GM18858 (cell line): ENCODE data around the gene ZNF319.
"Not testable (repeated sequence)": the region's sequence is repeated elsewhere in the genome, so short reads cannot be mapped to it uniquely, and the experiment has no call there.

ENCODE experiments used
- ATAC-seq: cut with Tn5 transposase; IDR thresholded peaks from one replicate; pipeline ENCODE4 v1.9.1; 2021; ENCODE audit not compliant: unreplicated experiment

Gene ZNF319

DNA sequence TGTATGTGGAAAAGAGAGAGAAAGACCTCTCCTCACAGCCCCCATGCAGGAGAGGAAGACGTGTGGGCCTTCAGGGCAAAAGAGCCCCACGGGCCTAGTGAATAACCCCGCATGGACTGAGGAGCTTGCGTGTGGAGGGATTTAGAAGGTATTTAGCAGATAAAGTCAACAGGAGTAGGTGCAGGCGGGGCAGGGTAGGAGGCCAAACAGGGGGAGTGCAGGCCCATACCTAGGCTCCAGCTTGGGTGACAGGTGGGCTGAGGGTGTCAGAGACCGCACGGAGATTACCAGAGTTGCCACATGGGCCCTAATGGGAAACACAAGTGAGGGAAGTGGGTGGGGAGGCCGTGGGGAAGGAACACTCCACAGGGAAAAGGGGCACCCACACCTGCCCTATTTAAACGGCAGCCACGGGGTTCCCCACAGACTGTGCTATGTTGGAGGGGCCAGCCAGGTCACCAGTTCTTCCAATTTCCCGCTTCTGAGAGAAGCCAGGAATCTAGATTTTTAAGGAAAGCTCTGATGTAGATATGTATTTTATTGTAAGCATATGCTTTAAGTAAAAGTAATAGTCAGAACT, 21.4 kb downstream of the ZNF319 start:
- ATAC-seq = no peak

DNA sequence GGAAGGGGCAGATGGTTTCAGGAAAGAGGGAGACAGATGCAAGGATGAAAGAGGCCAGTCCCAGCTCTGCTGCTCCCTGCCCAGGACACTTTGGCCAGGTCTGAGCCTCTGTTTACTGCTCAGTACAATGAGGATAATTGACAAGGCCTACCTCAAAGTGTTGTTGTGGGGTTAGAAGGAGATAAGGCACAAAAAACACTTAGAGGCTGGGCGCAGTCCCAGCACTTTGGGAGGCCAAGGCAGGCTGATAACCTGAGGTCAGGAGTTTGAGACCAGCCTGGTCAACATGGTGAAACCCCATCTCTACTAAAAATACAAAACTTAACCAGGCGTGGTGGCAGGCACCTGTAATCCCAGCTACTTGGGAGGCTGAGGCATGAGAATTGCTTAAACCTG, 22.4 kb downstream of the ZNF319 start:
- not testable (repeated sequence) for ATAC-seq

DNA sequence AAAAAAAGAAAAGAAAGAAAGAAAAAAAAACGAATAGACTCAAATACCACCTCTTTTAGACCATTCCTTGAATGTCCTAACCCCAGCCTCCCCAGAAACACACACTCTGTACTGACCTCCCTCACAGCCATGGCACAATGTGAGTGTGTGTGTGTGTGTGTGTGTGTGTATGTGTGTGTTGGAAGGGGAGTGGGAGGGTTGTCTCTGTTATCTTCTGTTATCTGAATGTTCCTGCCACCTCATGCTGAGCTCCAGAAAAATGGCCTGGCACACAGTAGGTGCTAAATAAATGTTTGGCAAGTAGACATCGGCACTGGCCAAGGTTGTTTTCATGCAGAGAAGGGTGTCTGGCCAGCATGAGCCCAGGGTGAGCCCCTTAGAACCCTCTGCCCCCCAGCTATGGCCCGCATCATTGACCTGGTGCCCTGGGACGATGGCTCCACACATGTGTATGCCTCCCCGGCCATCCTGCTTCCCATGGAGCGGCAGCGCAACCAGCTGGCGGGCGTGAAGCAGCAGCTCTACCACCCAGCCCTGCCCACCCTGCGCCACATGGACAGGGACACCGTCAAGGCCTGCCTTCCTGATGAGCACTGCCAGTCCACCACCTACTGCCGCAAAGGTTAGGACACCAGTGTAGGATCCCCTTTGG, 22.9 kb downstream of the ZNF319 start:
- no peak for ATAC-seq

DNA sequence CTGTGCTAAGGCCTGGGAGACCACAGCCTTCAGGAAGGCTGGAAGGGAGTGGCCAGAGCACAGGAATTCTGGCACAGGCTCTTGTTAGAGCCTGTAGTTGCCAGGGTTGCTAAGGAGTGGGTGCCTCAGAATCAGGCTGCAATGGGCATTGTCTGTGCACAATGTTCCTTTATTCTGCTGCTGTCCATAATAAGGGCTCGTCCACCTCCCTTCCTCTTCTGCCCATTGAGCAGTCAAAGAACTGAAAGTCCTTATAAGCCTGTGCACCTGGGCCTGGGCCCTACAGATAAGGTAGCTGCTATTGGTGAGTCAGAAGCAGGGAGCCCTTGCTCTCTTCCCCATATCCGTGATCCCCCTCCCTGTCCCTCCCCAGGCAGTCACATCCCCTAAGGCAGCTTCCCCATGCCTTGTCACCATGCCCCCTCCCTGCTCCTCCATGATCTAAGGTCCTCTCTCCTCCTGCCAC, 24.1 kb downstream of the ZNF319 start:
- ATAC-seq = no peak

DNA sequence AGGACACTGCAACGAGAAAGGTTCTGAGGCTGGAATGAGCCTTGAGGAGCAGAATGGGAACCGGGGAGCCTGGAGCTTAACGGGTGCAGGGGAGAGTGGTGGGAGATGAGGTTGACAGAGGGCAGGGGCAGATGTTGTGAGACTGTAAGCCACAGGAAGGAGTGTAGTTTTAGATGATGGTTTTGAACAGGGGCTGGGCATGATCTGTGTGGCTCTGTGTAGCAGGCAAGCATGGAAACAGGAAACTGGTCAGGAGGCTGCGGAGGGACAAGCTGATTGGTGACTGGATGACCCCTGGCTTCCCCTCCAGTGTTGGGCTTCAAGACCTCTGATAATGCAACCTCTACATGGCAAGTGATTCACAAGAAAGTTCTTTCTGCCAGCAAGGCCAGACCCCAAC, 28.2 kb downstream of the ZNF319 start:
- no peak for ATAC-seq

DNA sequence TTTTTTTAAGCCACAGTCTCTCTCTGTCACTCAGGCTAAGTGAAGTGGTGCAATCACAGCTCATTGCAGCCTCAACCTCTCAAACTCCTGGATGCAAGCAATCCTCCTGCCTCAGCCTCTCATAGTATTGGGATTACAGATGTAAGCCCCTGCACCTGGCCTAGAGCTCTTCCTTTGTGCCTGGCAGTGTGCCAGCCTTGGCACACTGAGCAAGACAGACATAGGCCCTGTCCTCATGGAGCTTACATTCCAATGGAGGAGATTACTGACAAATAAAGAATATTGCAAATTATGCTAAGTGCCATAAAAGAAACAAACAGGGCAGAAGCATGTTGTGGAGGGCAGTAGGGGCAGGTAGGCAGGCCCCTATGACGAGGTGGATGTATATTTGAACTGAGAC, 28.6 kb downstream of the ZNF319 start:
- no peak for ATAC-seq

DNA sequence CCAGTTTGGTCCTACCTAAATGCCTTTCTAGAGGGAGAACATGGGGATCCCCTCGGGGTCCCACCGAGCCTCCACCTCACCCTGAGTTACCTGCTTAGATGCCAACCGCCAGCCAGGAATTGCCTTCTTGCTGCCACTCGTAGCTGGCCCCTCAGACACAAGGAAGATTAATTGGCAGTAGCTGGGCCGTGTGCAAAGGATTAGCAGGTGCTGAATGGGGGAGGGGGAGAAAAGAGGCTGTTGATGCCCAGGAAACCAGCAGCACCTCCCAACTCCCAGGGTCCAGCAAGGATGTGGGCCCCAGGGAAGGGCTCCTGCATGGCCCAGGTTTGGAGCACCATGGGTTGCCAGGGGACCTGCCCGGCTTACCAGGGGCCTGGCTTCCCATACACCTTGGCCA, 29.5 kb downstream of the ZNF319 start, which contains the start of gene CNGB1:
TSS of gene CNGB1 (minus strand) at position 159 of the 400 bp plus-strand sequence. CDS start 3,842 bp downstream, outside the sequence.
- no peak for ATAC-seq

DNA sequence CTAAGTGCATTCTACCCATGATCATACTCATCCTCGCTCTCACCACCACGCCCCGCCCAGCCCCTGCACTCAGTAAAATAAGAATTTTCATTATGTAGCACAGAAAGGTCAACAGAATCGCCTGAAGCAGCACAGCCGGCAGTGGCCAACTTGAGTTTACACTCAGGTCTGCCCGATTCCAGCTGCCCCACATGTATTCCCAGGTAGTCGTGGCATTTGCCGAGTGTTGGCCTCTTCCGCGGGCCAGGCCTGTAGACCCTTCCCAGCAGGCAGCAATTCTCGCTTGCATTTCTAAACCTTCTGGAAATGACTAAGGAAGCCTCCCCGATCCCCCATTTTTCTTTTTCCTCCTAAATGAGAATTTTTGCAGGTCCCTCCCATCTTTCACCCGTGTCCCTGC, 30.2 kb downstream of the ZNF319 start:
- no peak for ATAC-seq

DNA sequence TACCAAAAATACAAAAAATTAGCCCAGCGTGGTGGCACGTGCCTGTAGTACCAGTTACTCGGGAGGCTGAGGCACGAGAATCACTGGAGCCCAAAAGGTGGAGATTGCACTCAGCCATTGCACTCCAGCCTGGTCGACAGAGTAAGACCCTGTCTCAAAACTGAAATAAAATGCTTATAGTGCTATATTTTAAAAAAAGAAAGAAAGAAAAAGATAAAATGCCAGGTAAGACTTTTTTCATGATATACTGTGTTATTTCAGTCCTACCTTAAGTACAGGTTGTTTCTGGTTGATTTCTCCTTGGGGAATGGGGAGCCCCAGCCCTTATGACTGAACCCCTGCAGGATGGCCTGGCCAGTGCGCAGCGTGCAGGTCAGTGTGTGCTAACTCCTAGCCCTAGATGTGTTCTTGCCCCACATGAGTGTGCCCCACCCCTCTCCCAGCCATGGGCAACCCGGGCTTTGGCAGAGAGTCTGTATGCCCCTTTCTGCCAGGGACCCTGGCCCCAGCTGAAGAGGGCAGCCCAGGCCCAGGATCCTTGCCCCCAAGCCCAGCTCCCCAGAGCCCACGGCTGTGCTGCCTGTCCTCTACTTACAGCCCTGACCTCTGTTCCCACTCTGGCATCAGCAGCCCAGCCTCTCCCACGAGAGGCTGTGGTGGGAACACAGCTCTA, 30.9 kb downstream of the ZNF319 start:
- ATAC-seq = no peak

DNA sequence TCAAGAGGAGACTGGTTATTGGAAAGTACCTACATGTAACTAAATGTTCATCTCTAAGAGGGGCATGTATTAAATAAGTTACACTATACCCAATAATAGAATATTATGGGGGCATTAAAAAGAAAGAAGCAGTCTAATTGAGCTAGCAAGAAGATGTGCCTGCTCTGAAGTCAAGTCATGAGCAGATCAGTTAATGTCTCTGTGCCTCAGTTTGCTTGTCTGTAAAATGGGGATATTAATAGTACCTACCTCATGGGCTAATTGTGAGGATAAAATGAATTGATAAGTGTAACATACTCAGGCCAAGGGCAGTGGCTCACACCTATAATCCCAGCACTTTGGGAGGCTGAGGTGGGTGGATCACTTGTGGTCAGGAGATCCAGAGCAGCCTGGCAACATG, 32.6 kb downstream of the ZNF319 start:
- no peak for ATAC-seq

DNA sequence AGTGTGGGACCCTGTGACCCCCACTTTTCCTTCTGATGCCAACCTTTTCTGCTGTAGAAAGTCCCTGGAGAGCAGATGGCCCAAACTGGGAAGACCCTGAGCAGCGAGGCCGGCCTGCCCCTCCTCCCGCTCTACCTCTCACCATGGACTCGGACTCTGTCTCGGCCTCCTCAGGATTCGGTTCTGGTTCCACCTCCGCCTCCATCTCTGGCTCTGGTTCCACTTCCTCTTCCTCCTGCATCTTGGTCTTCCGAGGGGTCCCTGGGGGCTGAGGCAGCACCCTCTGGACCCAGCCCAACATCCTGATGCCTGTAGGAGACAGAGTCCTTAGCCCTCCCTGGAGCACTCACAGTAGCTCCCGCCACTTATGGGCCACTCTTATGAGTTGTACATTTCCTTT, 33.5 kb downstream of the ZNF319 start:
- ATAC-seq = no peak

DNA sequence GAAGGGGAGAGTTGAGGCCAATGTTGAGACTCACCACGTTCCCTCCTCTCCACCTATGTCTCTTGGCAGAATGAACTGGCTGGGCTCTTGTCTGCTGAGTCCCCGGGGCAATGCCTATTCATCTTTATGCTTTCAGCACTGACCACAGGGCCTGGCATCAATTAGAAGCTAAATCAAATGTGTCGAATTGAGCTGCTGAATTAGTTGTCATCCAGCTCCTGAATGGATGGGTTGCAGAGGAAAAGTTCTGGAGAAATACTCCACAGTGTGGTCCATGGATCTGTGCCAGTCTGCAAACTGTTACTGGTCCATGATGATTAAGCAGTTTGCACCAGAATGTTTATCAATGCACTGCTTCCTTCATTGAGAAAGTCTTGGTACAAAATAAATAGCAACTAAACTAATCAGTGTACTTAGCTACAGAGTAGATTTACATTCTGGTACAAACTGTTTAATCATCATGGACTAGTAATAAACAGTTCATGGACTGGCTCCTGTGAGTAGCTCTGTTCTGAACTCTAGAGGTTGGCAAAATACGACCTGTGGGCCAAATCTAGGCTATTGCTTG, 34.2 kb downstream of the ZNF319 start:
- no peak for ATAC-seq

DNA sequence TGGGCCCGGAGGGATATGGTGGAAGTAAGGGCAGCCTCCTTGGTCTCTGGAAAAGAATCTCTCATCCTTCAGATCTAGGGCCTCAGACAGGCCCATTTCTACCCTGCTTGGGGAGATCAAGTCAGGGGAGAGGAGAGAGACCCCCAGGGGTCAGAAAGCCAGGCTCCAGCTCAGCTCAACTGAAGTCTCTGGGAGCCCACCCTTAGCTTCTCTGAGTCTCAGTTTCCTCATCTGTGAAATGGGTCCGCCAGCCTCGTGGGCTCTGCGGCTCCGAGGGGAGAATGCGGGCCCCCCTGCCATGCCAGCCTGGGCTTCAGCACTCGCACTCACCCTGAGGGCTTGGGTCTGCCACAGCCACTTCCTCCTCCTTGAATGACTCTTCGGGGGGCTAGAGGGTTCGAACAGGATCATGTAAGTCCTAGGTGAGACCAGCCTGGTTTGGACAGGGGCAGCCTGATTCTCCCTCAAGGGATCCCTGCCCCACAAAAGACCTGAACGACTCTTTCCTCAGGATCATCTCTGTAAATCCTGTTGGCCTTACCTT, 36.2 kb downstream of the ZNF319 start:
- no peak for ATAC-seq

DNA sequence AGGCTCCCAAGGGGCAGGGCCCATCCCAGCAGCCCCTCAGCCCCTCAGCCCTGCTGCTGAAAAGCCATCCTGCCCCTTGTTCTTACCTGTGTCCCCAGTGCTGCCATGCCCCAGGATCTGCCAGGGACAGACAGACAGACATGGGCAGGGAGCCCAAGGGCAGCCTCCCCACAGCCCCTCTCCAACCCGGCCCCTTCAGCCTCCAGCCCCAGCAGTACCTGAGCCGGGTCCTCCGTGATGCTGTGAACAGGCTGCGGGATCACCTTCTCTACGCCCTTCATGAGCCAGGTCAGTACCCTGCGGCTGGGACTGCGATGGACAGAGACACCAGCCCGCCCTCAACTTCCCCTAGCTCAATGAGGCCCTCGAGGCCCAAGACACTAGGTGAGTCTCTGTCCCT, 37.7 kb downstream of the ZNF319 start:
- ATAC-seq = no peak

DNA sequence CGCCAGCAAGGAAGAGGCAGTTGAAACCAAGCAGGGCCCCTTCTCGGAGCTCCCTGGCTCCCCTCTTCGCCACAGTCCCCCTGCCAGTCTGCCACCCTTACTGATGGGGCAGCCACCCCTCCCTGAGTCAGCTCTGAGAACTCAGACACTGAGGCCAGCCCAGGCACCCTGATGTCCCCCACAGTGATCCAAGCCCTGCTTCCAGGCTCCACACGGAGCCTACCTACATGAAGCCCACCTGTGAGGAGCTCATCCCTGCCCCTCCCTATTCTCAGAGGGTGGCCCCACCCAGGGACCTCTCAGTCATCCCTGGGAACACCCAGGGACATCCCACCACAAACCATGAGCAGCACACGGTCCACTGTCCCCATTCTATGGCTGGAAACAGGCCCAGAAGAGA, 38.4 kb downstream of the ZNF319 start:
- no peak for ATAC-seq

DNA sequence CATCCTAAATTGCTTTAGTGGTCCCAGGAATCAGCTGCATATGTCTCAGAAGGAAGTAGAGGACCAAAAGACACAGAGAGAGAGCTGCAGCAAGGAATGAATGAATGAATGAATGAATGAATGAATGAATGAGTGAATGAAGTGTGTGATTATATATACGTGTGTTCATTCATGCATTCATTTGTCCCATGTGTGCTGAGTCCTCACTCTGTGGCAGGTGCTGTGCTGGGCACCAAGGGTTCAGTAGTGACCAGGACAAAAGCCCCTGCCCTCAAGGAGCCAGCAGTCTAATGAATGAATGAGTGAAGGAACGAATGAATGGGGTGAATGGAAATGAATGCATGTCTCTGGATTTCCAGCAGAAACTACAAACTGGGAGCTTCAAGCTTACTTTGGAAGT, 38.9 kb downstream of the ZNF319 start:
- ATAC-seq = no peak

DNA sequence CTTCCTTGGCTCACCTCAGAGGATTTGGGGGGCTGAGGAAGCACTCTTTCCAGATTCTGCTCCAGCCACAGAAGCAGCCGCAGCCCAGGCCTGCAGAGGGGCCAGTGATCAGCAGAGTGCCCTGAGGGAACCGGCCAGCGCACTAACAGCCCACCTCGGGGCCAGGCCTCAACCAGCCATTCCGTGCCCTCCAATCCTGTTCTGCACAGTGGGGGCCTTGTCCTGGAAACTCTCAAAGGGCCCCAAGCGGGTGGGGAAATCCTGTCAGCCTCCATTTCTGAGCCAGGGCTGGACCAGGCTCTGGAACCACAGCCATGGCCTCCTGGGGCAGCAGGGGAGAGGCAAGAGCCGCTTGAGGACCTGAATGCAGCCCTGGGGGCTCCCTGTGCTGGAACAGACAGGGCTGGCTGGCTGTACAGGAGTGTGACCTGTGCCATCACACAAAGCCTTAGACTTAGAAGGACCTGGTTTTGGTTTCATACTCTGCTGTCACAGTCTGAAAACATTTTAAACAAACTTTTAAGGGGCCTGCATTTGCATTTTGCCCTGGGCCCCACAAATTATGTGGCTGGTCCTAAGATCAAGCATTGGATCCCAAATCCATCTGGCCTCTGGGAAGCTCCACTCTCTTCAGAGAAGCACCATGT, 39.5 kb downstream of the ZNF319 start:
- ATAC-seq = no peak

DNA sequence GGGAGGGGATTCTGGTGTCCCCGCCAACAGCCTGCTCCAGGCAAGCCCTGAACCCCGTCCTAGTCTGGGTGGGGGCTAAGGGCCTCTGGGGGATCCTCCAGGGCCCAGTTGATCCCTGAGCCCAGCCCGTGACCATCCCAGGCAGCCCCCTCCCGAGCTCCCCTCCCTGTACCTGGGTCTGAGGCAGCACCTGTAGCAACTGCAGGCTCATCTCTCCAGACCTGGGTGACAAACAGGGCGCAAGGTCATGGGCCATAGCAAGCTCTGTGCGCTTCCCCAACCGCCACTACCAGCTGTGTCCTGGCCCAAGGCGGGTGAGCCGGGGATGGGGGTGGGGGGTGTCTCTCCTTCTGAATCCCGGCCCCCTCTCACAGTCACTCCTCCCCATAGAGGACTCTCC, 40.2 kb downstream of the ZNF319 start:
- no peak for ATAC-seq

DNA sequence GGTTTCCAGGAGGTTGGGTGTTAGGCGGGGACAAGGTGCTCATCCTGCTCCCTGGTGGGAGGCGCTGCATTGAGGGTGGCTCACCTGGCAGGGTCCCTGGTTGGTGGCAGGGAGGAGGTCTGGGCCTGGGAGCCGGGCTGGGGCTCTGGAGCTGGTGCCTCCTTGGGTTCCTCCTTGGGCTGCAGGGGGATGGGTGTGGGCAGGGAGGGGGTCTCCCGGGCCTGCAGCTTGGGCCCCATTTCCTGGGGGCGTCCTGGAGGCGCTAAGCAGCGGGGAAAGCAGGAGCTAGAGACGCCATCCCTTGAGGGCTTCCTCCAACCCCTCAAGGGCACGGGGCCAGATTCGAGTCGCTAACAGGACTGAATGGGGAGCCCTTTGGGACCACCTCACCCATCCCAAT, 40.7 kb downstream of the ZNF319 start:
- ATAC-seq = no peak

DNA sequence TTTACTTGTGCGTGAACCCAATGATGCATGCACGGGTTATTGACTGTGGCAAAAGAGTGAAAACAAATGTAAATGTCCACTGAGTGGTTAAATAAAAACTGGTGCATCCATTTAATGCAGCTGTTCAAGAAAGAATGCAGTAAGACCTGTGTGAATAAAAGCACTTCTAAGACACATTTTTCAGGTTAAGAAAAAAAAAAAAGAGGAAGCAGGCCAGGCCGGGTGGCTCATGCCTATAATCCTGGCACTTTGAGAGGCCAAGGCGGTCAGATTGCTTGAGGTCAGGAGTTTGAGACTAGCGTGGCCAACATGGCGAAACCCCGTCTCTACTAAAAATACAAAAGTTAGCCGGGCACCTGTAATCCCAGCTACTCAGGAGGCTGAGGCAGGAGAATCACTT, 41.4 kb downstream of the ZNF319 start:
- no peak for ATAC-seq

DNA sequence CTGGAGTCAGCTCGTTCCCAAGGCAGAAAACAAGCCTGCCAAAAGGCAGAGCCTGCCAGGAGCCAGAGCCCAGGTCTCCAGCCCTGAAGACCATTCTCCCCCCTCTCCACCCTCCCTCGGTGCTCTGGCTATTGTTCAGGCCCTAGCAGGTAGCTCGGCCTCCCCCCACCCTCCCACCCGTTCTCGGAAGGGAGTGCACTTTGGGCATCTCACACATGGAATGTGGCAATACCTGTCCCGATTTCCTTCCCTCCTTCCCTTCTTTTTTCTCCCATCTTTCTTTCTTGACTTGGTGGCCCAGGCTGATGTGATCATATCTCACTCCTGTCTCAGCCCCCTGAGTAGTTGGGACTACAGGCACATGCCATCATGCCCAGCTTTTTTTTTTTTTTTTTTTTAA, 41.9 kb downstream of the ZNF319 start:
- no peak for ATAC-seq
